ENCODE data around the gene MYLK.

- TF ChIP-seq, protein P1, sequence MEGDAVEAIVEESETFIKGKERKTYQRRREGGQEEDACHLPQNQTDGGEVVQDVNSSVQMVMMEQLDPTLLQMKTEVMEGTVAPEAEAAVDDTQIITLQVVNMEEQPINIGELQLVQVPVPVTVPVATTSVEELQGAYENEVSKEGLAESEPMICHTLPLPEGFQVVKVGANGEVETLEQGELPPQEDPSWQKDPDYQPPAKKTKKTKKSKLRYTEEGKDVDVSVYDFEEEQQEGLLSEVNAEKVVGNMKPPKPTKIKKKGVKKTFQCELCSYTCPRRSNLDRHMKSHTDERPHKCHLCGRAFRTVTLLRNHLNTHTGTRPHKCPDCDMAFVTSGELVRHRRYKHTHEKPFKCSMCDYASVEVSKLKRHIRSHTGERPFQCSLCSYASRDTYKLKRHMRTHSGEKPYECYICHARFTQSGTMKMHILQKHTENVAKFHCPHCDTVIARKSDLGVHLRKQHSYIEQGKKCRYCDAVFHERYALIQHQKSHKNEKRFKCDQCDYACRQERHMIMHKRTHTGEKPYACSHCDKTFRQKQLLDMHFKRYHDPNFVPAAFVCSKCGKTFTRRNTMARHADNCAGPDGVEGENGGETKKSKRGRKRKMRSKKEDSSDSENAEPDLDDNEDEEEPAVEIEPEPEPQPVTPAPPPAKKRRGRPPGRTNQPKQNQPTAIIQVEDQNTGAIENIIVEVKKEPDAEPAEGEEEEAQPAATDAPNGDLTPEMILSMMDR (conservative IDR thresholded peaks at IDR 0.05; ENCODE audit: low read length): no peak
- no peak for TF ChIP-seq EZH2phosphoT487 (IDR thresholded peaks at IDR 0.05; ENCODE audit: borderline replicate concordance)
These were observed 150.2 kb downstream of the MYLK start for GRCh38 chr3:123733805-123734526.

Measured in Loucy (cell line).